ENCODE data around the gene RPUSD3.

The RPUSD3 gene

DNA sequence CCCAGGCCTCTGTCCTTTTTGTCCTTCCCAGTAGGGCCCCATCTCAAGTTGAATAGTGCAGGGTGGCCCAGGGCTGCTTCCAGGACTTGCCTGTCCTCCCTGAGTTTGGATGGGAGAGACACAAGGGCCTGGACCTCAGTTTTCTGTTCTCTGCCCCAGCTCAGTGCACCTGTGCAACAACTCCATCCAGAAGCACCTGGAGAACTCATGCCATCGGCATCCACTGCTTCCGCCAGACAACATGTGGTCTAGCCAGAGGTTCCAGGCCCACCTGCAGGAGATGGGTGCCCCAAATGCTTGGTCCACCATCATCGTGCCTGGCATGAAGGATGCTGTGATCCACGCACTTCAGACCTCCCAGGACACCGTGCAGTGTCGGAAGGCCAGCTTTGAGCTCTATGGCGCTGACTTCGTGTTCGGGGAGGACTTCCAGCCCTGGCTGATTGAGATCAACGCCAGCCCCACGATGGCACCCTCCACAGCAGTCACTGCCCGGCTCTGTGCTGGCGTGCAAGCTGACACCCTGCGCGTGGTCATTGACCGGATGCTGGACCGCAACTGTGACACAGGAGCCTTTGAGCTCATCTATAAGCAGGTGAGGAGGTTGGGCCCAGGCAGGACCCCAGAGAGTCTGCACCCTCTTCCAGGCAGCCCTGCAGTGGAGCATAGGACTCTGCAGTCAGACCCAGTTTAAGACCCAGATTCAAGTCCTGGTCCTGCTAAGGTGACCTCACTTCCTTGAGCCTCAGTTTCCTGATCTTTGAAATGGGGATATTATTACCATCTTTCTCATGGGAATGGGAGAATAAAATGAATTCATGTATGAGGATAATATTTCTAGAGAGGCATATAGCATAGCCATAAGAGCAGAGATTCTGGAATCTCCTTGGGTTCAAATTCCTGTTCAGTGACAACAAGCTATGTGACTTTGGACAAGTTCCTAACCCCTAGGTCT lies 14.7 kb downstream of the RPUSD3 start:
- no peak for DNase-seq

DNA sequence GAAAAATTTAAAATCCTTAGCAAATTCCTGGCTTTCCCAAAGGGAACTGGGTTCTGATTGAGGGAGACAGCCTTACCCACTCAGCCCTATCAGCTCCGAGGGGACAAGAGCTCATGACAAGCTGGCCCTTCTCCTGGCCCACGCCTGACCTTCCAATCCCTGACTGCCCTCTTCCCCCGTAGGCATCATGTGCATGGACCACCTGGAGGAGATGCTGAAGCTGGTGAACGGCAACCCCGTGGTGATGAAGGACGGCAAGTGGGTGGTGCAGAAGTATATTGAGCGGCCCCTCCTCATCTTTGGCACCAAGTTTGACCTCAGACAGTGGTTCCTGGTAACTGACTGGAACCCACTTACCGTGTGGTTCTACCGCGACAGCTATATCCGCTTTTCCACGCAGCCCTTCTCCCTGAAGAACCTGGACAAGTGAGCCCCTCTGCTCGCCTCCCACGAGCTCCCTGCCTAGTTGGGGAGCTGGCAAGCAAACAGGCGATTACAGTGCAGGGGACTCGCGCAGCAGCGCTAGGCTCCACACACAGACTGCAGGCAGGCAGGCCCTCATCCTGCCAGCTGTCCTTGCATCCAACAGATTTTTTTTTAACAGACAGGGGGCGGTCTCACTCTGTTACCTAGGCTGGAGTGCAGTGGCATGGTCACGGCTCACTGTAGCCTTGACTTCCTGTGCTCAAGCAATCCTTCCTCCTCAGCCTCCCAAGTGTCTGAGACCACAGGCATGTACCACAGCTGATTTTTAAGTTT lies 16.8 kb downstream of the RPUSD3 start:
- DNase-seq: no peak

DNA sequence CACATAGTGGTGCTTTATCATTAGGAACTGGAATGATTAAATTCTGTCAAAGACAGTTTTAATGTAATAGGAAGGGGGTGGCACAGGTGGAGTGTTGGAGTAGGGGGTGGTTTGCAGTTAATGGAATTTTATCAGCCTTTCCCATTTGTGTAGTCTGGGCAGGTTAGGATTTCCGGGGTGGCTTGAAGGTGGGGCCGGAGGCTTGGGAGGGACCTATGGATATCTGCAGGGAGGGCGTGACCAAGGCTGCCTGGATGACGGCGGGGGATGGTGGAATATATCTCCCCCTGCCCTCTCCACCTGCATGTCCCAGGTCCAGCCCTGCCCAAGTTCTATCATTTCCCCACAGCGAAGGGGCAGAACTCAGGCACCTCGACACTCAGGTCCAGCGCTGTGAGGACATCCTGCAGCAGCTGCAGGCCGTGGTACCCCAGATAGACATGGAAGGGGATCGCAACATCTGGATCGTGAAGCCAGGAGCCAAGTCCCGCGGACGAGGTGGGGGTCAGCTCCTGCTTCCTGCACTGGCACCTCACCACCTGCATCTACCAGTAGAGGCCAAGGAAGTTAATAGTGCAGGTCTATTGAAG lies 18.3 kb downstream of the RPUSD3 start:
- DNase-seq: no peak

- DNase-seq: no peak
Observed at GRCh38 chr3:9820946-9821345, 22.9 kb downstream of the RPUSD3 start.

- DNase-seq: no peak
Observed at GRCh38 chr3:9820543-9820942, 23.3 kb downstream of the RPUSD3 start.

DNA sequence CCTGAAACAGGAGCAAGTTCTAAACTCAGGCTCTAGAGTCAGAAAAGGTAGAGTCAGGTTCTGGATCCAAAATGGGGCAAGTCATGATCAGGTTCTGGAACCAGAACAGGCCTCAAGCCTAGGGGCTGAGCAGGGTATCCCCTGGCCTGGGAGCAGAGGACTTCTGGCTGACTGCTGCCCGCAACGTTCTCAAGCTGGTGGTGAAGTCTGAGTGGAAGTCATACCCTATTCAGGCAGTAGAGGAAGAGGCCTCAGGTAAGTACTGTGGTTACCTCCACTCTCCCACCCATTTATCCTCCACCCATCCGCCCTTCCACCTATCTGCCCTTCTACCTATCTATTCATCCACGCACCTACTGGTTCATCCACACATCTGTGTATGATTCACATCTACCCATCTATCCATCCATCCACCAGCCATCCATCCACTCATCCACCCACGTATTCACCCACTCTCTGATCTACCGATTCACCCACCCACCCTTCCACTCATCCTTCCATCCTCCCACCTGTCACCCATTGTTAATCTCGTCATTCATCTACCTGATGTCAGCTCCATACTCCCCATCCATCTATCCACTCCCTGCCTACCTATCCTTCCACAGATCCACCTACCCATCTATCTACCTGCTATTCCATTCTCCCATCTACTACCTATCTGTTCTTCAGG lies 25.0 kb downstream of the RPUSD3 start:
- DNase-seq: no peak

GRCh38 chr3:9817436-9817835 lies 26.4 kb downstream of the RPUSD3 start:
- DNase-seq: no peak

DNA sequence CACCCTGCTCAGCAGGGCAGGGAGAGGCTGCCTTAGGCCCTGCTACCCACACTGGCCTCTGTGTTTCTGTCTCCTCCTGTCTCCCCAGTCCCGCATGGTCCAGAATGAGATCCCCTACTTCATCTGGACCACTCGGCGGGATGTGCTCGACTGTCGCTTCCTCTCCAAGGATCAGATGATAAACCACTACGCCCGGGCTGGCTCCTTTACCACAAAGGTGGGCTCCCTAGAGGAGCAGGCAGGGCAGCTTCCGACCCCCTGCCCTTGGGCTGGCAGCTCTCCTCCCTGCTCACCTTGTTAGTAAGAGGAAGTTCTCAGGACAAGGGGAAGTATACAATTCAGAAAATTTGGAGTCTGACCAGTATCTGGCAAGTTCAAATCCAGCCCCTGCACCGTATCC lies 27.8 kb downstream of the RPUSD3 start:
- no peak for DNase-seq

DNA sequence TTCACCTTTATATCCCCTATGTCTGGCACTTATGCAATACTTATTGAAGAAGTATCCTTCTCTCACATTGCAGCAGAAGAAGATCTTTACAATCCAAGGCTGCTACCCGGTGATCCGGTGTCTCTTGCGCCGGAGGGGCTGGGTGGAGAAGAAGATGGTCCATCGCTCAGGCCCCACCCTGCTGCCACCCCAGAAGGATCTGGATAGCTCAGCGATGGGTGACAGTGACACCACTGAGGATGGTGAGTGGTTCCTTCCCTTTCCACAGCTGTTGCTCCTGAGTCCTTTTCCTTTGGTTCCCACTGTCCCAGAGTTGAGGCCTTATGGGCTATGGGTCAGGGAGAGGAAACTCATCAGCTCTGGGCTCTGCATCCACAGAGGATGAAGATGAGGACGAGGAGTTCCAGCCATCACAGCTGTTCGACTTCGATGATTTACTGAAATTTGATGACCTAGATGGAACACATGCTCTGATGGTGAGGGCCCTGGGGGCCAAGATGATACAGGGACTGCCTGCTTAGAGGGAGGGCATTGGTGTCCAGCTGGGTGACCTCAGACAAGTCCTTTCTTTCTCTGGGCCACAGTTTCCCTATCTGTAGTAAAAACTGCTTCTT lies 30.8 kb downstream of the RPUSD3 start:
- no peak for DNase-seq

DNA sequence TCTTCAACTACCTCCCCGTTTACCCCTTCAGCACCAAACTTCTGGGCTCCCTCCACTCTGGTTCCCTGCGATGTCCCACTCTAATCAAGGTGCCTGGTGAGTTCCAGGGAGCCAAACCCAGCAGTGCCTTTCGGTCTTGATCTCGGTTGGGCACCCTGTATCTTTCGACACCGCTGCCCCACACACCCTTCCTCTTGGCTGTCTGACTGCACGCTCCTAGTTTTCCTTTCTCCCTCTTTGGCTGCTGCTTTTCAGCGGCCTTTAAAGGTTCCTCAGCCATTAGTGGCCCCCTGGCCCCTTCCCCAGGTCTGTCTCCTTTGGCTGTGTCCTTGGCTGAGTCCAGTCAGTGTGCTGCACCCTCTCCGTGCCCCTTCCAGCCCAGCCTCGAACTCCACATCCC lies 33.0 kb downstream of the RPUSD3 start:
- no peak for DNase-seq

DNA sequence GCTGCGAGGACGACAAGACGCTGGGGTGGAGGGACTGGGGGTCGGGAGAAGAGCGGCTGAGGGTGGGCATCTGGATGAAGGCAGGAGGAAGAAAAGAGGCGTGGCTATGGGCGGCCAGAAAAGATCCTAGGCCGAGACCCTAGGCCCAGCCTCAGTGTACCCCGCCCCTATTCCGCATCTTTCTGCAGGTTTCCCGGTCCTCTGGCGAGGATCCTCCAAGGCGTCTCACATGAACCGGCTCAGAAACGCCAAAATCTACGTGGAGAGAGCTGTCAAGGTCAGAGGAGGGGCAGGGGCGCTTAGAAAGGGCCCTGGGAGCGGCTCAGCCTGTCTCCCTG lies 33.4 kb downstream of the RPUSD3 start:
- DNase-seq: peak; percentile 69

- DNase-seq: peak; percentile 82
Observed at GRCh38 chr3:9809615-9810432, 34.0 kb downstream of the RPUSD3 start, which contains the start of gene TTLL3. TTLL3 (plus strand) TSS chr3:9810262; CDS start chr3:9810662, 400 bp downstream.

- no peak for DNase-seq
Observed at GRCh38 chr3:9809239-9809614, 34.6 kb downstream of the RPUSD3 start.

- no peak for DNase-seq
Observed at GRCh38 chr3:9808345-9809037, 35.3 kb downstream of the RPUSD3 start.

DNA sequence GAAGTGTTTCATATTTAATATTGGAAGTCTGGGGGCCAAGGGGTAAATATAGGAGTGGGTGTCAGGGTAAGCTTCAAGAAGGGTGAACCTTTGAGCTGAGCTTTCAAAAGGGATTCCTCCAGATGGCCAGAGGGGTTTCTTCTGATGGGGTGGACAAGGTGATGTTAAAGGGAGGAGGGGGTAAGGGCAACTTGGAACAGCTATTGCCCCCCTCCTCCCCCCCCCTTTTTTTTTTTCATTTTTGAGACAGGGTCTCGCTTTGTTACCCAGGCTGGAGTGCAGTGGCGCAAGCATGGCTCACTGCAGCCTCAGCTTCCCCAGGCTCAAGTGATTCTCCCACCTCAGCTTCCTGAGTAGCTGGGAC lies 35.8 kb downstream of the RPUSD3 start:
- no peak for DNase-seq

DNA sequence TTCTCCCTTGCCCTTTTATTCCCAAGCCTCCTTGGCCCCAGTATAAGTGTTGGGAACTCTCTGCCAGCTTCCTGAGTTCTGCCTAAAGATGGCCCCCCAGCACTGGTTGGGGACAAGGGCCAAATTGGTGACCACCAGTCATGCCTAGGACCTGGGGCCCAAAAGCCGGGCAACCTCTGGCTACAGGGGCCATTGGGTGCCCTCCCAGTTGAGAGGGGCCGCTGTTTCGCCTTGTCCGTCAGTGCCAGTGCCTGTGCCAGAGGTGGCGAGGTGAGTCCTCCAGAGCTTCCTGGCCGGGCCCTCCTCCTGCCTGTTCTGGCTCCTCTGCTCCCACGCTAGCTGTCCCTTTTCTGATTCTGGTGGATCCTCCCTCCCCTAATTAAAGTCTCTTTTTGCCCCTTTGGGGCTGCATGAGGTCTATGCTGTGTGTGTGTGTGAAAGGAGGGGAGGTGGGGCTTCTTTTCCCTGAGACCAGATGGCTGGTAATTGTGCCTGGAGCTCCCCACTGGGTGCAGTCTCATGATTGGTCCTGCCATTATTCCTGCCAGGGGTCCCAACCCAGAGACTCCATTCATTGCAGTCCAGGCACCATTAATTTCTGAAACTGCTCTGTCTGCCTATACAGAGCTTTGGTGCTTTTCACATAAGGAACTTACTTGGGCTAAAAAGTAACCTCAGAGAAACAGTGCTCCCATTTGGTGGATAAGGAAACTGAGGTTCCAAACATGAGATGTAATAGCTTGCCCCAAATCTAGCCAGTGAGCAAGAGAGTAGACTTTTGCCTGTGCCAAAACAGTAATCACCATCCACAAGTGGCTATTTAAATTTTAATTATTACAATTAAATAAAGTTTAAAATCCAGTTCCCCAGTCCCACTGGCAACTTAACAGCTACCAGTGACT lies 36.9 kb downstream of the RPUSD3 start:
- DNase-seq: no peak

GRCh38 chr3:9806137-9806536 lies 37.7 kb downstream of the RPUSD3 start:
- no peak for DNase-seq

GRCh38 chr3:9804996-9805395 lies 38.8 kb downstream of the RPUSD3 start:
- DNase-seq: no peak

- no peak for DNase-seq
Observed at GRCh38 chr3:9803494-9803893, 40.3 kb downstream of the RPUSD3 start.

DNA sequence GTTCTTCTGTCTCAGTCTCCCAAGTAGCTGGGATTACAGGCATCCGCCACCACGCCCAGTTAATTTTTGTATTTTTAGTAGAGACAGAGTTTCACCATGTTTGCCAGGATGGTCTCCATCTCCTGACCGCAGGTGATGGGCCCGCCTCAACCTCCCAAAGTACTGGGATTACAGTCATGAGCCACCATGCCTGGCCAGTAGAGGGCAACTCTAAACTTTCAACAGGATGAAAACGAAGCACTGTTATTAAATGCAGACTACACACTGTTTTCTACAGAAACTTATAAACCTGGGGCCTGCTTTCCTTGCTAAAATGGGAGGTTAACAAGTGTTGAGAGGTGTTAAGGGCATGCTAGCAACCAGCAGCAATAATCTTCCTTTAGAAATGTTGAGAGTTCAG lies 43.3 kb downstream of the RPUSD3 start:
- DNase-seq: no peak
